B cell (primary cell): Measurements from ENCODE around the gene RNF4. TPM values are rescaled to one million over a fixed set of nuclear protein-coding genes. Genes with fewer than 3 reads are reported as not detected.

ENCODE experiments used
- ATAC-seq: fragments of 200-7000 bp; cut with Tn5 transposase; one replicate; pipeline ENCODE4 v1.10.0; 2021; ENCODE audit warnings: low read depth, mild to moderate bottlenecking, moderate number of reproducible peaks, moderate library complexity
- CTCF ChIA-PET: fragments of 350-600 bp; sonication (Branson Sonifier 250); formaldehyde crosslinking; loops from one replicate; lab custom pipeline; 2021; ENCODE audit warnings: antibody characterized with exemption, inconsistent platforms; lab: Charles Lee
- POLR2A ChIA-PET: fragments of 350-600 bp; sonication (Branson Sonifier 250); formaldehyde crosslinking; loops from one replicate; lab custom pipeline; 2021; ENCODE audit warnings: antibody characterized with exemption; lab: Charles Lee
- DNase-seq: peaks from one replicate; pipeline ENCODE4 v3.0.0; 2013
- H2AFZ ChIP-seq: 2 replicates; pipeline ENCODE4 v1.6.1; 2012; ENCODE audit warnings: mild to moderate bottlenecking, low read depth, low read length; ENCODE audit not compliant: insufficient read depth, poor library complexity, severe bottlenecking
- H3K27ac ChIP-seq, 2 donors: 1 replicate in 1 of 2; 2 replicates in 1 of 2; pipeline ENCODE4 v1.5.1; 2012 to 2013; ENCODE audit warnings: low read length in 2 of 2, mild to moderate bottlenecking in 2 of 2, moderate library complexity in 1 of 2
- H3K27me3 ChIP-seq, 4 experiments: fragments of 200-600 bp in 1 of 4; sonication (generic) in 1 of 4; replicated peaks in 1 of 4; 1 replicate in 2 of 4; 2 replicates in 2 of 4; pipeline versions ENCODE4 v1.6.1 to v1.7.0; 2013 to 2016; ENCODE audit warnings: low read length in 3 of 4, mild to moderate bottlenecking in 2 of 4, mixed read lengths in 1 of 4, moderate library complexity in 1 of 4; ENCODE audit not compliant: insufficient read depth in 4 of 4, control insufficient read depth in 3 of 4; ENCODE audit errors: control extremely low read depth in 1 of 4
- H3K36me3 ChIP-seq, 2 experiments: replicated peaks in 1 of 2; 1 replicate in 1 of 2; 2 replicates in 1 of 2; pipeline versions ENCODE4 v1.6.1 to v1.7.1; 2013; ENCODE audit warnings: low read length in 1 of 2; ENCODE audit not compliant: insufficient read depth in 2 of 2, control insufficient read depth in 1 of 2; ENCODE audit errors: control extremely low read depth in 1 of 2, extremely low read depth in 1 of 2
- H3K4me1 ChIP-seq, 2 donors: fragments of 200-600 bp in 1 of 2; sonication (generic) in 1 of 2; 1 replicate in 1 of 2; 2 replicates in 1 of 2; pipeline versions ENCODE4 v1.5.1 to v1.6.1; 2013 to 2017; ENCODE audit warnings: low read length in 2 of 2; ENCODE audit not compliant: control insufficient read depth in 2 of 2, insufficient read depth in 2 of 2
- H3K4me2 ChIP-seq: replicated peaks from 2 replicates; pipeline ENCODE3; 2012; ENCODE audit warnings: mild to moderate bottlenecking, low read depth, low read length; ENCODE audit not compliant: poor library complexity, severe bottlenecking
- H3K4me3 ChIP-seq, 5 experiments: fragments of 200-600 bp in 1 of 5; sonication (generic) in 1 of 5; 1 replicate in 3 of 5; 2 replicates in 2 of 5; pipeline versions ENCODE4 v1.5.1 to v1.7.0; 2011 to 2016; ENCODE audit warnings: low read length in 4 of 5, mild to moderate bottlenecking in 4 of 5, low read depth in 2 of 5, control low read depth in 1 of 5, moderate library complexity in 1 of 5; ENCODE audit not compliant: insufficient read depth in 1 of 5; ENCODE audit errors: control extremely low read depth in 1 of 5, extremely low read depth in 1 of 5
- H3K79me2 ChIP-seq: fragments of 200-600 bp; sonication (generic); one replicate; pipeline ENCODE4 v1.6.0; 2016; ENCODE audit warnings: low read length; ENCODE audit not compliant: control insufficient read depth, insufficient read depth
- H3K9ac ChIP-seq: fragments of 200-600 bp; sonication (generic); 2 replicates; pipeline ENCODE4 v1.6.1; 2017; ENCODE audit warnings: mild to moderate bottlenecking, low read length, moderate library complexity
- H3K9me3 ChIP-seq, 3 donors: one replicate each; pipeline versions ENCODE4 v1.6.1 to v1.7.1; 2013; ENCODE audit warnings: low read length in 2 of 3; ENCODE audit not compliant: control insufficient read depth in 2 of 3, insufficient read depth in 1 of 3; ENCODE audit errors: control extremely low read depth in 1 of 3
- H4K20me1 ChIP-seq: 2 replicates; pipeline ENCODE4 v1.6.0; 2012; ENCODE audit warnings: mild to moderate bottlenecking, low read length; ENCODE audit not compliant: insufficient read depth, control insufficient read depth, poor library complexity, severe bottlenecking
- H3K27ac Mint-ChIP-seq: one replicate; pipeline ENCODE4 v1.8.0; 2021; ENCODE audit warnings: mixed read lengths
- H3K27me3 Mint-ChIP-seq: one replicate; pipeline ENCODE4 v1.8.0; 2021; ENCODE audit warnings: mixed read lengths
- H3K4me1 Mint-ChIP-seq: one replicate; pipeline ENCODE4 v1.8.0; 2021; ENCODE audit warnings: mixed read lengths
- H3K4me3 Mint-ChIP-seq: one replicate; pipeline ENCODE4 v1.8.0; 2021; ENCODE audit warnings: mixed read lengths
- H3K9me3 Mint-ChIP-seq: one replicate; pipeline ENCODE4 v1.8.0; 2022; ENCODE audit warnings: mixed read lengths; ENCODE audit not compliant: insufficient read depth
- CTCF ChIP-seq: fragments of 200-600 bp; IDR thresholded peaks from one replicate; pipeline ENCODE4 v1.8.0; 2022; ENCODE audit warnings: antibody characterized with exemption, mild to moderate bottlenecking
- EZH2 ChIP-seq: IDR thresholded peaks from 2 replicates; pipeline ENCODE4 v1.6.1; 2012; ENCODE audit warnings: borderline replicate concordance, low read depth, mild to moderate bottlenecking, moderate library complexity, low read length; ENCODE audit not compliant: insufficient read depth, poor library complexity, severe bottlenecking
- WGBS: methylation state at CpG from one replicate; pipeline ENCODE4 v1.1.5; 2013; ENCODE audit warnings: missing lambda C conversion rate; ENCODE audit not compliant: insufficient coverage; 5-methylcytosine and 5-hydroxymethylcytosine counted together
- intact Hi-C: fragments of 100-400 bp; cut with micrococcal nuclease; formaldehyde crosslinking; loops from one replicate; pipeline ENCODE4 v1.10.0; 2022
- polyA plus RNA-seq: library from polyadenylated mRNA; depleted of rRNA; stranded (reverse); fragments of >200 nt; gene quantifications from 2 replicates; pipeline ENCODE4 v1.2.3, GENCODE V29; 2012
- total RNA-seq, 2 donors: library from RNA; stranded (reverse); fragments of 120-200 nt in 1 of 2; gene quantifications; 1 replicate in 1 of 2; 2 replicates in 1 of 2; pipeline versions ENCODE4 v1.2.3 to v1.2.4, GENCODE V29; 2013 to 2022

RNF4 gene
- total and polyA plus RNA-seq, 2 donors (not counting 1 experiment from before 2014, with no cell fraction given) = 61.8 to 95.2 TPM

- H3K4me2 ChIP-seq = no peak overlapping the region
- POLR2A ChIA-PET = no interaction called here
Measured at GRCh38 chr4:2449511-2450392, 19.2 kb upstream of the RNF4 start.

More at GRCh38 chr4:2449511-2450392, 19.2 kb upstream of the RNF4 start:
- Mint-ChIP-seq H3K27me3 (no peaks in the 10 kb centered on the region), H3K4me3 (no peak overlapping the region), H3K27ac (no peak overlapping the region), H3K4me1 (no peaks in the 10 kb centered on the region), H3K9me3 (no peaks in the 10 kb centered on the region)
- H3K4me3 ChIP-seq = no peak overlapping the region
- no peaks in the 10 kb centered on the region for H3K4me1 ChIP-seq
- no peaks in the 10 kb centered on the region for H3K27me3 ChIP-seq
- DNase-seq = no peak
- H3K9ac ChIP-seq = no peak overlapping the region
- H4K20me1 ChIP-seq = no peaks in the 10 kb centered on the region
- no peaks in the 10 kb centered on the region for H3K9me3 ChIP-seq
- no peaks in the 10 kb centered on the region for H3K79me2 ChIP-seq
- CTCF ChIA-PET = interaction anchor here (0.9 to 1.5 kb wide), 2 partner anchors 31 to 230 kb away, joined by 3 to 5 read pairs; partner anchors contain the start of gene CFAP99
- H2AFZ ChIP-seq = no peak overlapping the region
- intact Hi-C loops = no loop called here
- no peak for TF ChIP-seq EZH2
- no peak for TF ChIP-seq CTCF
- H3K27ac ChIP-seq = no peak overlapping the region
- no peak for ATAC-seq
- WGBS = 80% methylated on average over 27 of the region's 27 CpGs
- no peaks in the 10 kb centered on the region for H3K36me3 ChIP-seq
